ENCODE measurements around the gene EID1.

EID1 gene

GRCh38 chr15:48832648-48833047 is 45.3 kb upstream of the EID1 start:
- H3K9me3 ChIP-seq (ENCODE audit: insufficient read depth, low read length, severe bottlenecking) = no peaks in the 10 kb centered on the region
- no peaks in the 10 kb centered on the region for H3K36me3 ChIP-seq (ENCODE audit: insufficient read depth, low read length)
- no peak overlapping the region for H3K4me2 ChIP-seq (ENCODE audit: insufficient read depth, low read length)
- H3K27ac ChIP-seq (ENCODE audit: low read length) = no peak overlapping the region
- no peak overlapping the region for H3K9ac ChIP-seq (ENCODE audit: low read depth, low read length)
- H2AFZ ChIP-seq (ENCODE audit: low read depth, low read length) = no peak overlapping the region
- no peaks in the 10 kb centered on the region for H3K27me3 ChIP-seq (ENCODE audit: insufficient read depth, low read length, poor library complexity)
- DNase-seq (no peak), ATAC-seq (ENCODE audit: insufficient read depth, low read depth) (no peak)
- TF ChIP-seq CTCF (IDR thresholded peaks at IDR 0.05; ENCODE audit: borderline replicate concordance, extremely low read depth, low read length, poor library complexity, severe bottlenecking) (no peak), EZH2 (IDR thresholded peaks at IDR 0.05; ENCODE audit: borderline replicate concordance, low read depth, low read length, severe bottlenecking) (no peak)
- no peaks in the 10 kb centered on the region for H3K79me2 ChIP-seq (ENCODE audit: insufficient read depth, low read length)
- no peaks in the 10 kb centered on the region for H3K4me1 ChIP-seq (ENCODE audit: insufficient read depth, low read length)
- no peak overlapping the region for H3K4me3 ChIP-seq (ENCODE audit: low read depth in 1 of 2, low read length in 2 of 2)
- H4K20me1 ChIP-seq (ENCODE audit: insufficient read depth, low read length) = no peaks in the 10 kb centered on the region

- no peak overlapping the region for H3K27ac ChIP-seq (ENCODE audit: low read length)
- H3K4me1 ChIP-seq (ENCODE audit: insufficient read depth, low read length) = no peaks in the 10 kb centered on the region
- DNase-seq (no peak), ATAC-seq (ENCODE audit: insufficient read depth, low read depth) (no peak)
- H3K79me2 ChIP-seq (ENCODE audit: insufficient read depth, low read length) = no peaks in the 10 kb centered on the region
- H3K4me2 ChIP-seq (ENCODE audit: insufficient read depth, low read length) = no peak overlapping the region
- no peak overlapping the region for H3K9ac ChIP-seq (ENCODE audit: low read depth, low read length)
- TF ChIP-seq EZH2 (IDR thresholded peaks at IDR 0.05; ENCODE audit: borderline replicate concordance, low read depth, low read length, severe bottlenecking) (no peak), CTCF (IDR thresholded peaks at IDR 0.05; ENCODE audit: borderline replicate concordance, extremely low read depth, low read length, poor library complexity, severe bottlenecking) (no peak)
- no peak overlapping the region for H3K4me3 ChIP-seq (ENCODE audit: low read depth in 1 of 2, low read length in 2 of 2)
- no peaks in the 10 kb centered on the region for H3K27me3 ChIP-seq (ENCODE audit: insufficient read depth, low read length, poor library complexity)
- H2AFZ ChIP-seq (ENCODE audit: low read depth, low read length) = no peak overlapping the region
- H3K36me3 ChIP-seq (ENCODE audit: insufficient read depth, low read length) = no peaks in the 10 kb centered on the region
- no peaks in the 10 kb centered on the region for H4K20me1 ChIP-seq (ENCODE audit: insufficient read depth, low read length)
- no peaks in the 10 kb centered on the region for H3K9me3 ChIP-seq (ENCODE audit: insufficient read depth, low read length, severe bottlenecking)
Observed at GRCh38 chr15:48833526-48834239, 44.3 kb upstream of the EID1 start.

DNA sequence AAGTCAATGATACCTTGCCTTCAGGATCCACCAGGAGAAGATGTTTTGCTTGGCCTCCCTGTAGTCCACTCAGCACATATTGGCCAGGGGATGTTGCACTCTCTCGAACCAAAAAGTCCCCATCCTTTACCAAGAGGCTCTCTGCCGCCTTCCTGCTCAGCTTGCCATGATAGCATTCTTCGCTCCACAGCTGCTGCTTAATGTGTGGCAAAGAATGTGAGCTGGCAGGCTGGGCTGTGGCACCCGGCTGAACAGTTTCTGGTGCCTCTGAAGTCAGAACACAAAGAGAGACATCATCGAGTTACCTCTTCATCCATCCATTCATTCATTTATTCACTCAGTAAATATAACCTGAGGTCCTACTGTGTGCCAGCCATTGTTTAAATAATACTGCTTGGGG is 43.2 kb upstream of the EID1 start:
- Histone ChIP-seq H3K27ac (ENCODE audit: low read length) (no peak overlapping the region), H3K27me3 (ENCODE audit: insufficient read depth, low read length, poor library complexity) (peaks cover 2% of the 10 kb centered on the region), H4K20me1 (ENCODE audit: insufficient read depth, low read length) (no peaks in the 10 kb centered on the region), H3K9ac (ENCODE audit: low read depth, low read length) (no peak overlapping the region), H3K4me2 (ENCODE audit: insufficient read depth, low read length) (no peak overlapping the region), H2AFZ (ENCODE audit: low read depth, low read length) (no peak overlapping the region), H3K4me3 (ENCODE audit: low read depth in 1 of 2, low read length in 2 of 2) (no peak overlapping the region), H3K79me2 (ENCODE audit: insufficient read depth, low read length) (no peaks in the 10 kb centered on the region), H3K4me1 (ENCODE audit: insufficient read depth, low read length) (no peaks in the 10 kb centered on the region), H3K9me3 (ENCODE audit: insufficient read depth, low read length, severe bottlenecking) (no peaks in the 10 kb centered on the region), H3K36me3 (ENCODE audit: insufficient read depth, low read length) (no peaks in the 10 kb centered on the region)
- DNase-seq = no peak
- TF ChIP-seq CTCF (IDR thresholded peaks at IDR 0.05; ENCODE audit: borderline replicate concordance, extremely low read depth, low read length, poor library complexity, severe bottlenecking) (no peak), EZH2 (IDR thresholded peaks at IDR 0.05; ENCODE audit: borderline replicate concordance, low read depth, low read length, severe bottlenecking) (no peak)
- ATAC-seq (ENCODE audit: insufficient read depth, low read depth) = no peak

Data from DND-41 (cell line).